GM10266 (cell line): ENCODE results near the gene C16orf78.

ENCODE experiments used
- DNase-seq: peaks from one replicate; pipeline ENCODE4 v3.0.0; 2012; ENCODE audit errors: extremely low spot score
- TF ChIP-seq, protein P1 (sequence below): IDR thresholded peaks from 2 replicates; pipeline ENCODE4 v1.5.1; 2012; ENCODE audit warnings: mild to moderate bottlenecking, low read depth; ENCODE audit not compliant: control insufficient read depth, insufficient read depth; ENCODE audit errors: missing control alignments

C16orf78 gene

DNA sequence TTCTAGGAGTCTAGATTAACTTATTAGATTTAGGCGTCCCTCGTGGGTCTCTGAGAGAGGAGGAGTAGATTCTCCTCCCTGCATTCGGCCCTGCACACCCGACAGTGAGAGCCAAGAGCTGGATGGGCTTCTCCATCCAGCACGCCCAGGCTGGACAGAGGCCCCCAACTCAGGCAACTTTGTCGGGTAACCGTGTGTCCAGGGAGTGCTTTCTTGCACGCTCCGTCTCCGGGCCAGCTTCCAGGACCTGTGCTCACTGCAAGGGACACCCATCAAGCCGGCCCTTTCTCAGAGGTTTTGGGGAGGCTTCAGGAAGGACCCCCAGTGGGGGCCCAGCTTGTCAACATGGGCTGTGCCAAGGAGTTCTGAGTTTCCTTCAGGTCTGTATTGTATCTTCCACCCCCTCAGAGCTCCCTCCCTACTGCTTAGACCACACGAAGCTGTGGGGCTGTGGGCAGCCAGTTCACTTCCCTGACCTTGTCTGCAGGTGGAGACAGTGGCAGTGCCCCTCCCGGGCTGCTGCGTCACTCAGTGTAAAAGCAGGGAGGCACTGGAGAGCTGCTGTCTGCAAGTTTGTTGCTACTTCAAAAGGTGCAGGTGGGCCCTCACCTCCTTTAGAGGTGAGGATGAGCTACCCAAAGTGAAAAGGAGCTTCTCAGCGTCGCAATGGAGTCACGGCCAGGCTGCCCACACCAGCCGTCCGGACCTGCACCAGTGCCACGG, 24.0 kb upstream of the C16orf78 start:
- no peak for DNase-seq
- TF ChIP-seq, protein P1, sequence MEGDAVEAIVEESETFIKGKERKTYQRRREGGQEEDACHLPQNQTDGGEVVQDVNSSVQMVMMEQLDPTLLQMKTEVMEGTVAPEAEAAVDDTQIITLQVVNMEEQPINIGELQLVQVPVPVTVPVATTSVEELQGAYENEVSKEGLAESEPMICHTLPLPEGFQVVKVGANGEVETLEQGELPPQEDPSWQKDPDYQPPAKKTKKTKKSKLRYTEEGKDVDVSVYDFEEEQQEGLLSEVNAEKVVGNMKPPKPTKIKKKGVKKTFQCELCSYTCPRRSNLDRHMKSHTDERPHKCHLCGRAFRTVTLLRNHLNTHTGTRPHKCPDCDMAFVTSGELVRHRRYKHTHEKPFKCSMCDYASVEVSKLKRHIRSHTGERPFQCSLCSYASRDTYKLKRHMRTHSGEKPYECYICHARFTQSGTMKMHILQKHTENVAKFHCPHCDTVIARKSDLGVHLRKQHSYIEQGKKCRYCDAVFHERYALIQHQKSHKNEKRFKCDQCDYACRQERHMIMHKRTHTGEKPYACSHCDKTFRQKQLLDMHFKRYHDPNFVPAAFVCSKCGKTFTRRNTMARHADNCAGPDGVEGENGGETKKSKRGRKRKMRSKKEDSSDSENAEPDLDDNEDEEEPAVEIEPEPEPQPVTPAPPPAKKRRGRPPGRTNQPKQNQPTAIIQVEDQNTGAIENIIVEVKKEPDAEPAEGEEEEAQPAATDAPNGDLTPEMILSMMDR = no peak

DNA sequence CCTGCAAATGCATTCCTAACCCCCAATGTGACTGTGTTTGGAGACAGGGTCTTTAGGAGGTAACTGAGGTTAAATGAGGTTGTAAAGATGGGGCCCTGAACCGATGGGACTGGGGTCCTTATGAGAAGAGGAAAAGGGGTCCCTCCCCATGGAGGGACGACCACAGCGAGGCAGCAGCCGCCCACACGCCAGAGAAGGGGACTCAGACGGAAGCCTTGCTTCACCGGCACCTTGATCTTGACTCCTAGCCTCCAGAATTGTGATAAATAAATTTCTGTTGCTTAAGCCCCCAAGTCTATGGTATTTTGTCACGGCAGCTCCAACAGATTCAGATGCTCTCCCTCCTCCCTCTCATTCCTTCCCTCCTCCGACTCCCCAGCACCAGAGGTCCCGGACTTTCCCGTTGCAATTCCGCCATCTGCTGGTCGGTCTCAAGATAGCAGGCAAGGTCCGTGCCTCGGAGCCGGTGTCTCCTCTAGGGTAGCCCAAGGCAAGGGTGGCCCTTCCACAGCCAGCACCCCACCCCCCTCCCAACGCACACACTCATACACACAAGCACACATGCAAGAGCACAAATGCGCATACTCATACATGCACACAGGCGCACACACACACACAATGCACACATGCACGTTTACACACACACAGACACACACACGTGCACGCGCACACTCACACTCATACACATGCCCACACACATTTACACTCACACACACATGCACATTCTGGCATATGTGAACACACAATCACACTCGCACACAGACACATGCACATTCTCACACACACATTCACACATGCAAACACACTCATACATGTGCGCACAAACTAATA, 23.1 kb upstream of the C16orf78 start:
- TF ChIP-seq, protein P1 = peak; percentile 91
- DNase-seq = peak; percentile 63

DNA sequence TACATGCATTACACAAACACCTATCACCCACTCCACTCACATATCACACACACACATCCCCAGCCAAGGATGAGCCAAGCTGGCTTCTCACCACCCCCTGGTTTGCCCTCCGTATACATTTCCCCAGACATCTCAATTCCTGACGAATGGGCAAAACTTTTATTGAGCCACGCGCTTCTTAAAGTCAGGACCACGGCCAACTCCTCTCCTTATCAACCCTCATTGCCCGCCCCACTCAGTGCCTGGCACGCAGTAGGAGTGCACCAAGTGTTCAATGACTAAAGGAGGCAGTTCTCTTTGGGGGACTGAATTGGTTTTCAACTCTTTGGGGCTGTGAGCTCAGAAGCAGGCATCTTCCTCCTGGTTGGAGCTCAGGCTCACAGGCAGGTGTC, 22.5 kb upstream of the C16orf78 start:
- no peak for DNase-seq
- TF ChIP-seq, protein P1 = no peak

DNA sequence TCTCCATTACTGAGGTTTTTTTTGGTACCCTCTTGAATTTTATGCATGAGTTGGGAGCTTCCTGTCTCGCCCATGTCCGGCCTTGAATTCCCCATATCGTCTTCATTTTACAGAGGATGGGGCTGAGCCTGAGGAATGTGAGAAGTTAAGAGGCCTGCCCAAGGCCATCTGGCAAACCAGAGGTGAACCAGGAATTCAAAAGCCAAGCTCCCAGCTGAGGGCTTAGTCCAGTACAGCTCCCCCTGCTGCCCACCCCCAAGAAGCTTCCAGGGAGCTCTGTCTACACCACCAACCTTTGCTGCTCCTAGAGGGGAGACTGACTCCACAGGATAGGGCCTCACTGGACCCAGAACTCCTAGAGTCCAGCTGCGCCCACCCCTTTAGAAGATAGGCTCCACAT, 20.7 kb upstream of the C16orf78 start:
- DNase-seq = no peak

DNA sequence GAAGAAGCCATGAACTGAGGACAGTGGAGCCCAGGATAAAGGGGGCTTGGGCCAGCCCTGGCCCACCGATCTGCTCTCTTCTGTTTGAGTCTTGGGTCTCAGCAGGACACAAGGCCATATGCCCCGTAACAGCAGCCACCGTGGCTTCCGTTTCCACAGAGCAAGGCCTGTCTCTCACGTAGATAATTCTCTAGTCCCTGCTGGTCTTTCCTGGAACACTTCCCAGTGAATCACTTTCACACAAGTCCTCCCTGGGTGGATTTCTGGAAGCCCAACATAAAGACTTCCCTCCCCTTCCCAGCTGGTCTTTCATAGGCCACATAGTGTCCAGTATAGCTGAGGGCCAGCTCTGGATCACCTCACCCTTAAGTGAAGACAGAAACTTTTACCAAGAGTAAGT, 19.9 kb upstream of the C16orf78 start:
- no peak for DNase-seq
- TF ChIP-seq, protein P1 = no peak

More for the DNA sequence above, 20.7 kb upstream of the C16orf78 start:
- TF ChIP-seq, protein P1 = peak; percentile 32

DNA sequence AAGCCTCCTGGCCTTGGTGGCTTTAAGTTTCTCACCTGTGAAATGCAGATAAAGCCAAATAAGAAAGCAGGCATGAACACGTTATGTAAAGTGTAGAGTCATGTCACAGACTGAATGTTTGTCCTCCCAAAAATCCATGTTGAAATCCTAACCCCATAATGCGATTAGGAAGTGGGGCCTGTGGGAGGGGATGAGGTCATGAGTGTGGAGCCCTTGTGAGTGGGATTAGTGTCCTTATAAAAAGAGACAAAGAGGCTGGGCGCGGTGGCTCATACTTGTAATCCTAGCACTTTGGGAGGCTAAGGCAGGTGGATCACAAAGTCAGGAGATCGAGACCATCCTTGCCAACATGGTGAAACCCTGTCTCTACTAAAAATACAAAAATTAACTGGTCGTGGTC, 19.5 kb upstream of the C16orf78 start:
- TF ChIP-seq, protein P1 = no peak
- no peak for DNase-seq

DNA sequence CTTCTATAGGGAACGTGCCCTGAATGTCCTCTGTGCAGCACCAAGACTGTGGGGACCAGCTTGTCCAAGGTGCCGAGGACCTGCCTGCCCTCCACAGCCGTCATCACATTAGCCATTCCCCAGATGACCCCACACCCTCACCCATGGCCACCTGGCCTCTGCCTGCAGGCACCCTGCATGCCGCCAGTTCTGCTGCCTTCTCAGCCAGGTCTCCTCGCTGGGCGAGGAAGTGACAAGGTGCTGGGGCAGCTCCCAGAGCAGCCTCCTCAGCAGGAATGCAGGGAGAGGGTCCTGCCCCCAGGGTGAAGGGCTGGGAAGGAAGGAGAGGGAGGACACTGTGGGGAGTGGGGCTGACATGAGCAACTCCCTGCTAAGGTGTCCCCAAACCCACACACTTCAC, 18.6 kb upstream of the C16orf78 start:
- DNase-seq = no peak
- TF ChIP-seq, protein P1 = no peak
